HG03442 (cell line): ENCODE data around the gene PPM1M.

Experiments used
- ATAC-seq: cut with Tn5 transposase; IDR thresholded peaks from one replicate; pipeline ENCODE4 v1.9.1; 2021; ENCODE audit warnings: mild to moderate bottlenecking, moderate library complexity; ENCODE audit not compliant: unreplicated experiment

PPM1M gene

DNA sequence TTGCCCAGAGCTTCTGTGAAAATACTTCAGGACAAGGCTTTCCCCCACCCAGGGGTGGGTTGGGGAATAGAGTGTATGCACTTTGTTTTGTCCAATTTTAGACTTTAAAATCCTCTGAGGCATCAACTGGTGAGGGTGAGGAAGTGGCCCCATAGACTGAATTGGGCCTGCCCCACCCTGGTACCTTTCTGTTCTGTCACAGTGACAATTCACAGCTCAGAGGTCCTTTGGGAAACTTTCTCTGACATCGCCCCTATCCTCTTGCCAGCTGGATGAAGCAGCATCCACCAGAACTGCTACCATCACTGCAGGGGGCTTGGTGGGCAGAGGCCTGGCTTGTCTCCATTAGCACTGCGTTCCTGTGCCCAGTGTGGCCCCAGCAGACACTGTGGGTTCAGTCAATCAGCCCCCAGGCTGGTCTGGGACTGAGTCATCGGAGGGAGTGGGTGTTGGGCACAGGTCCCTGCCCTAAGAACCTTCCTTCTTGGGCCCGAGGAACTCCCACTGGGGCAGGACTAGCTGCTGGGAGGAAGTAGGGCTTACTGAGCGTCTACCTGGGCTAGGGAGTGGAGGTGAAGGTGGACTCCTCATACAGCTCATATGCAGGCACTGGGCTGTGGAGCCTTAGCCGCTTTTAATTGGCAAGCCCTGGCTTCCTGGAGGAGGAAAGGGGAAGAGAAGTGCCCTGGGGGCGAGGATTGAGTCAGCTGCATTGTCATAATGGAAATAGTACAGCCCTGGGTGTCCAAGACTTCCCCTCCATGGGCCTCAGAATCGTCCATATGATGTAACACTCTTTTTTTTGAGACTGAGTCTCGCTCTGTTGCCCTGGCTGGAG, 1.5 kb upstream of the PPM1M start:
- ATAC-seq = peak; percentile 33

GRCh38 chr3:52246264-52246620, 683 bp downstream of the PPM1M start:
- no peak for ATAC-seq

DNA sequence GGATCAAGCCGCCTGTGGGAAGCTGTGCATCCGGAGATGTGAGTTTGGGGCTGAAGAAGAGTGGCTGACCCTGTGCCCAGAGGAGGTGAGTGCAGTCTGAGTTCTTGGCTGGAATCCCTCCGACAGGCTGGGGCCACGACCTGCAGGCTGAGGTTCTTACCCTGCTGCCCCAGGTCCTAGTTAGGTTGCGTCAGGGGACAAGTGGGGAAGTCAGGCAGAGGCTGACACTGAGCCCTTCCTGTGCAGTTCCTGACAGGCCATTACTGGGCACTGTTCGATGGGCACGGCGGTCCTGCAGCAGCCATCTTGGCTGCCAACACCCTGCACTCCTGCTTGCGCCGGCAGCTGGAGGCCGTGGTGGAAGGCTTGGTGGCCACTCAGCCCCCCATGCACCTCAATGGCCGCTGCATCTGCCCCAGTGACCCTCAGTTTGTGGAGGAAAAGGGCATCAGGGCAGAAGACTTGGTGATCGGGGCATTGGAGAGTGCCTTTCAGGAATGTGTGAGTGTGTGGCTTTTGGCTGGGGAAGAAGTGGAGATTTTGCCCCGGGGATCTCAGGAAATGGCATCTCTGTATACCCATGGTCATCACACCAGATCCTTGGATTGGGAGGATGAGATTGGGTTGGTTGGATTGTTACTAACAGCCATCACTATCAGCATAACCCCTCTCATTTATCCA, 1.3 kb downstream of the PPM1M start:
- ATAC-seq = no peak

DNA sequence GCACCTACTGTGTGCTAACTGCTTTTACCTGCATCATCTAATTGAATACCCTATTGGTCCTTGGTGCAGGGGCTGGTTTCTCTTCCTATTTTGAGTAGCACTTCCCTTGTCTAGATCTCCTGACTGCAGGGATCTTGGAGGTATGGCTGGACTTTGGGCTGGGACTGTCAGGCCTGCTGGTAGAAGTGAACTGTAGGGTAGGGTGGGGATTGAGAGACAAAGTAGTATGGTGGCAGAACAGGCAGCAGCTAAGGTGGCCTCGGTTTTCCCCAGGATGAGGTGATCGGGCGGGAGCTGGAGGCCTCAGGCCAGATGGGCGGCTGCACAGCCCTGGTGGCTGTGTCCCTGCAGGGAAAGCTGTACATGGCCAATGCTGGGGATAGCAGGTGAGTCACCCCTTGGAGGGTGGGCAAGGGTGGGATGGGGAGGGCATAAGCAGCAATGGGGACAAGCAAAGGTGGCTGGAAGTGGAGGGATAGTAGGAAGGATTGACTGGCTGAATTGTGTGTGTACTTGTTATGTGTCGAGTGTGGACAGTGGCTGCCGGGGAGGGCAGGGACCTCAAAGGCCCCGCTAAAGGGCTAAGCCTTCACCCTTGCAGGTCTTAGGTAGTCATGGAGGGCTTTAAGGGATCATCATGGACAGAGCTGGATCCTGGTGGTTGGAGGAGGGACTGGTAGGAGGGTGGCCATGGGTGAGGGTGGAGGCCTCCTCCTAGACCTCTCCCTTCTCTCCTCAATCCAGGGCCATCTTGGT, 2.0 kb downstream of the PPM1M start:
- no peak for ATAC-seq

DNA sequence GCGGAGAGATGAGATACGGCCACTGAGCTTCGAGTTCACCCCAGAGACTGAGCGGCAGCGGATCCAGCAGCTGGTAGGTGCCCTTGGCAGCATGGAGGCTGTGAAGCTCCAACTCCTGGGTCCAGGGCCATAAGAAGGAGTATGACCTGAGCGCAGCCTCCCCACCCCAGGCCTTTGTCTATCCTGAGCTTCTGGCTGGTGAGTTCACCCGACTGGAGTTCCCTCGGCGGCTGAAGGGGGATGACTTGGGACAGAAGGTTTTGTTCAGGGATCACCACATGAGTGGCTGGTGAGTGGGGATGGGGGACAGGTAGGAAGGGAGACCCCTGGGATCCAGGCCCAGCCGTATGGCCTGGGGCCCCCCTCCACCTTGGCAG, 2.6 kb downstream of the PPM1M start:
- no peak for ATAC-seq

GRCh38 chr3:52248816-52249547, 3.4 kb downstream of the PPM1M start:
- ATAC-seq = no peak

DNA sequence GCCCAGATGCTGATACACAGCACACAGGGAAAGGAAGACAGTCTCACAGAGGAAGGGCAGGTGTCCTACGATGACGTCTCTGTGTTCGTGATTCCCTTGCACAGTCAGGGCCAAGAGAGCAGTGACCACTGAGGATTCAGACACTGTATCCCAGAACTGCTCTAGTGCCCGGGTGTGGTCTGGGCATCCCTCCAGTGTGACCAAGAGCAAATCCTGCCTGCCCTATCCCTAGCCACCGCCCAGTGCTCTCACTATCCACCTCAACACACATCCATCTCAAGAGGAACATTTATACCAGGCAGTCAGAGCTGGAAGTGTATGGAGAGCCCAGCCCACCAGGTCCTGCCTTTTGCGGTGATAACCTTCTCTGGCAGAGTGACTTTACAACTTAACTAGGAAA, 4.1 kb downstream of the PPM1M start:
- no peak for ATAC-seq

DNA sequence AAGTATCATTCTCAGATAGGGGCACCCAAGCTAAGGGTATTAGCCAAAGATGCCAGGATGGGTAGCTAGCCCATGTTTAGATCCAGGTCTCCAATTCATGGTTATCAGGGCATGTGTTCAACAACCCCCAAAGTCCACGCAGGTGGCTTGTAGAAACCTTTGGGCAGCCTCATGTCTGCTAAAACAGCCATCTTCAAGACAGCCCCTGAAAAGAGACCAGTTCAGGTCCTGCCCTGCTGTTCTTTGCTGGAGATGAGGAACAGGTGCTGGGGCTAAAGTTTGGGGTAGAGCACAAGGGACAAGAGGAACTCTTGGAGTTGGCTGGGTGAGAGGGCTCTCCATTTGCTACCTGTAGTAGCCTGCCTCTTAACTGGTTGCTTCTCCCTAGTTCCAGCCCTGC, 4.6 kb downstream of the PPM1M start:
- no peak for ATAC-seq

GRCh38 chr3:52253314-52254304, 8.1 kb downstream of the PPM1M start:
- peak; percentile 81 for ATAC-seq

DNA sequence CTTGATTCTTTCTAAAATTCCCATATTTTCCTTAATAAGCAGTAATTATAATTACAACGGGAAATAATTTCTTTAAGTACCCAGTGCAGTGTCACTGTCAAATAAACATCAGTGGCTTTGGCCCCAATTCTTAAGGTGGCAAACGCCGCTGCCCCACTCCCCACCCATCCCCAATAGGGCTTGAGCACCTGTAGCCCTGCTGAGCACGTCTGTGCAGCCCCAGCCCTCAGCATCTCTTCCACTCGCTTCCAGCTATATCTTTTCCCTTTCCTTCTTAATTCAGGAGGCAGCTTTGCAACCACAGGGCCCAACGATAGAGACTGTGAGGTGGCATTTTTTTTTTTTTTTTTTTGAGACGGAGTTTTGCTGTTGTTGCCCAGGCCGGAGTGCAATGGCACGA, 9.0 kb downstream of the PPM1M start:
- no peak for ATAC-seq

- no peak for ATAC-seq
Measured at GRCh38 chr3:52256159-52256558, 10.6 kb downstream of the PPM1M start.

GRCh38 chr3:52256622-52257021, 11.1 kb downstream of the PPM1M start:
- no peak for ATAC-seq

DNA sequence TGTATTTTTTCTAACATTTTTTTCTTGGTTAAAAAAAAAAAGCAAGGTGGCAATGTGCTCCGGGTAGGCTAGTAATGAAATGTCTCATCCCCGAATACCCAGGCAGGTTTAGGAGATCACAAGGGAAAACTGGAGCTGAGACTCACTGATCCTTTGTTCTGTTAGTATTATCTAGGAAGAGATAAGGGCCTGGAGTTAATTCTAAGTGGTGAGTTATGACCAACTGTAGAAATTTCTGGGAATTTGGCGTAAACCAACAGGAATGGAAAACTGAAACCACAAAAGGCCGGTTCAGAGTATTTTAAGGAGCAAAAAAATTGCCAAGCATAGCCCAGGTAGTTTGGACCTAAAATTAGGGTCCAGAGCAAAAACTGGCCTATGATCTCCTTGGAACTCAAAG, 12.4 kb downstream of the PPM1M start:
- no peak for ATAC-seq

- ATAC-seq = no peak
Measured at GRCh38 chr3:52259035-52259434, 13.5 kb downstream of the PPM1M start.

GRCh38 chr3:52259448-52259847, 13.9 kb downstream of the PPM1M start:
- no peak for ATAC-seq

- ATAC-seq = no peak
Measured at GRCh38 chr3:52262447-52262846, 16.9 kb downstream of the PPM1M start.

DNA sequence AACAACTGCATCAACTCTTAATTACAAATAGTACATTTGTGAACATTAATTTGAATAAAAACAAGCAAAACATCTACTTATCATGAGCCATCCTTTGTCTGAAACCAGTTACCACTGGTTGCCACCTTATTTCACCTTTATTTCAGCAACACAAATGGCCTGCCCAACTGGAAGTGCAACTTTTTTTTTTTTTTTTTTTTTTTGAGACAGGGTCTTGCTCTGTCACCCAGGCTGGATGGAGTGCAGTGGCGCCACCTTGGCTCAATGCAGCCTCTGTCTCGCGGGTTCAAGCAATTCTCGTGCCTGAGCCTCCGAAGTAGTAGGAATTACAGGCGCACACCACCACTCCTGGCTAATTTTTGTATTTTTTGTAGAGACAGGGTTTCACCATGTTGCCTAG, 19.8 kb downstream of the PPM1M start:
- no peak for ATAC-seq

DNA sequence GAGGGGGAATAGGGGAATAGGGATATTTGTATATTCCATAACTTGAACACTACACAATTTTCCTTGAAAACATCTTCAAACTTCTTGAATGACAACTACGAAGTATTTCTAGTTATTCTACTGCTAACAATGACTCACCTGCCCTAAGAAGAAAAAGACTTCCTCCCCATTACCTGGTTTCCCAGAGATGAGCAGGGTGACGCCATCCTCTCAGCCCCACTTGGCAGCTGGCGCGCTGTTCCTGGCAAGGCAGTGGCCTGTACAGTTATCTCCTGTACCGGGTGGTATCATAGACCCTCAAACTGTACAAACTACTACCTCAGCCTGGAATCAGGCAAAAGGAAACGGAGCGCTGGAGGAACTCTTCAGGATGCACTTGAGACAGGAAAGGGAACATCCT, 22.5 kb downstream of the PPM1M start:
- ATAC-seq = no peak

DNA sequence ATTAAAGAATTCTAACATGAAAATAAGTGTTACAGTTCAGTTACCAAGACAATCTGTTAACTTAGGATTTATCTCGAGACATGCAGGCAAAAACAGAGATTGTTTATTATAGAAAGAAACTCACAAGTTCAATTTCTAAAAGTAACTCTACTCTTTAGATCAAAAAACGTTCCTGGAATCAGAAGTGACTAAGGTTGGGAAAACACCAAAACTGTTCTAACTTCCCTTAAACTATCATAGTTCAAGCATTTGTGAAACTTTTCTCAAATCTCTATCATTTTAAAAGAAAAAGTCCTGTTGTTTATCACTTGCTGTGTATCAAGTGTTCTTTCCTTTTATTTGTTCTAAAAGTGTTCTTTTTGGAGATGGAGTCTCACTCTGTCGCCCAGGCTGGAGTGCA, 24.2 kb downstream of the PPM1M start:
- no peak for ATAC-seq

DNA sequence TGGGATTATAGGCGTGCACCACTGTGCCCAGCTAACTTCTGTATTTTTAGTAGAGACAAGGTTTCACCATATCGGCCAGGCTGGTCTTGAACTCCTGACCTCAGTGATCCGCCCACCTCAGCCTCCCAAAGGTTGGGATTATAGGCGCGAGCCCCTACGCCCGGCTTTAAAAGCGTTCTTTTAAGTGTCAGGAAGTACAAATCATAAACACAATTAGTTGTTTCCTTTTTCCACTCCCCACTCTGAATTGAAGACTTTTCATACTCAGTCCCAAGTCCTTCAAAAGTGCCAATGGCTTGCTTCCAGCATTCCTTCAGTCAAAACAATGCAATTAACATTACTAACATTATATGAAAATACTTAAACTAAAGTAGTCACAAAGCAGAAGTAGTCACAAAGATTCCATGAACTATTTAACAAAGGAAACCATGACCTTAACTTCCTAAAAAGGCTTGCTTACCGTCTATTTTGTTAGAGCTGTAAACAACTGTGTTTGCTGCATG, 24.7 kb downstream of the PPM1M start:
- ATAC-seq = no peak
